ENCODE results near the gene TFAM. TPM values are rescaled to one million over a fixed set of nuclear protein-coding genes. Genes with fewer than 3 reads are reported as not detected.

The TFAM gene
- total and polyA plus RNA-seq, 4 donors = 12.5 to 22.9 (median 18.4) TPM

- Histone ChIP-seq H3K9ac (ENCODE audit: low read depth in 1 of 2, low read length in 2 of 2) (no peak overlapping the region), H3K9me3 (ENCODE audit: control insufficient read depth in 4 of 4, low read length in 3 of 4) (no peaks in the 10 kb centered on the region), H3K4me1 (ENCODE audit: control insufficient read depth in 4 of 4, insufficient read depth in 4 of 4, low read length in 3 of 4) (no peaks in the 10 kb centered on the region), H3K36me3 (ENCODE audit: control insufficient read depth in 4 of 4, insufficient read depth in 3 of 4, low read depth in 1 of 4, low read length in 3 of 4) (no peaks in the 10 kb centered on the region), H3K27ac (ENCODE audit: low read depth in 1 of 2, low read length in 2 of 2) (no peak overlapping the region), H3K27me3 (ENCODE audit: control insufficient read depth in 4 of 4, insufficient read depth in 4 of 4, low read length in 3 of 4) (no peaks in the 10 kb centered on the region), H3K4me3 (ENCODE audit: low read depth in 1 of 3, low read length in 3 of 3) (no peak overlapping the region)
- 97% methylated on average over 1 of the region's 1 CpG for WGBS
- no peak for TF ChIP-seq RAD21 (IDR thresholded peaks at IDR 0.05)
- TF ChIP-seq EGR1 (IDR thresholded peaks at IDR 0.05; ENCODE audit: low read depth in 2 of 2) = no peak
- no peak for TF ChIP-seq FOXA1 (IDR thresholded peaks at IDR 0.05)
- no peak for TF ChIP-seq YY1 (IDR thresholded peaks at IDR 0.05)
- no peak for TF ChIP-seq RXRA (IDR thresholded peaks at IDR 0.05)
- TF ChIP-seq ATF3 (IDR thresholded peaks at IDR 0.05) = no peak
- no peak for TF ChIP-seq NR2F2 (IDR thresholded peaks at IDR 0.05)
- no peak for TF ChIP-seq ZBTB33 (IDR thresholded peaks at IDR 0.05)
- TF ChIP-seq FOXA2 (IDR thresholded peaks at IDR 0.05) = no peak
- no peak for TF ChIP-seq MAX (IDR thresholded peaks at IDR 0.05)
- TF ChIP-seq HNF4G (IDR thresholded peaks at IDR 0.05) = no peak
- TF ChIP-seq REST (IDR thresholded peaks at IDR 0.05) = no peak
- TF ChIP-seq TAF1 (conservative IDR thresholded peaks at IDR 0.05) = no peak
- no peak for TF ChIP-seq SP1 (IDR thresholded peaks at IDR 0.05)
- TF ChIP-seq CTCF (IDR thresholded peaks at IDR 0.05; ENCODE audit: low read depth, low read length, missing input control) = no peak
- TF ChIP-seq JUND (IDR thresholded peaks at IDR 0.05) = no peak
- TF ChIP-seq GABPA (IDR thresholded peaks at IDR 0.05 in 1 of 2, conservative IDR thresholded peaks at IDR 0.05 in 1 of 2) = no peak
- no peak for DNase-seq (ENCODE audit: low spot score)
These were observed 26.3 kb upstream of the TFAM start for GRCh38 chr10:58358947-58359346.

- Histone ChIP-seq H3K27me3 (ENCODE audit: control insufficient read depth in 4 of 4, insufficient read depth in 4 of 4, low read length in 3 of 4) (no peaks in the 10 kb centered on the region), H3K4me1 (ENCODE audit: control insufficient read depth in 4 of 4, insufficient read depth in 4 of 4, low read length in 3 of 4) (no peaks in the 10 kb centered on the region), H3K4me3 (ENCODE audit: low read depth in 1 of 3, low read length in 3 of 3) (no peak overlapping the region), H3K9me3 (ENCODE audit: control insufficient read depth in 4 of 4, low read length in 3 of 4) (no peaks in the 10 kb centered on the region), H3K36me3 (ENCODE audit: control insufficient read depth in 4 of 4, insufficient read depth in 3 of 4, low read depth in 1 of 4, low read length in 3 of 4) (peaks cover 0 to 3% (median 1%) of the 10 kb centered on the region in 4 donors), H3K9ac (ENCODE audit: low read depth in 1 of 2, low read length in 2 of 2) (no peak overlapping the region), H3K27ac (ENCODE audit: low read depth in 1 of 2, low read length in 2 of 2) (no peak overlapping the region)
- DNase-seq (ENCODE audit: low spot score) = no peak
- WGBS = 96% methylated on average over 3 of the region's 3 CpGs
- TF ChIP-seq RXRA (IDR thresholded peaks at IDR 0.05) (no peak), FOXA1 (IDR thresholded peaks at IDR 0.05) (no peak), MAX (IDR thresholded peaks at IDR 0.05) (no peak), EGR1 (IDR thresholded peaks at IDR 0.05; ENCODE audit: low read depth in 2 of 2) (no peak), NR2F2 (IDR thresholded peaks at IDR 0.05) (no peak), YY1 (IDR thresholded peaks at IDR 0.05) (no peak), REST (IDR thresholded peaks at IDR 0.05) (no peak), ATF3 (IDR thresholded peaks at IDR 0.05) (no peak), JUND (IDR thresholded peaks at IDR 0.05) (no peak), RAD21 (IDR thresholded peaks at IDR 0.05) (no peak), GABPA (IDR thresholded peaks at IDR 0.05 in 1 of 2, conservative IDR thresholded peaks at IDR 0.05 in 1 of 2) (no peak)
These were observed 25.7 kb upstream of the TFAM start for GRCh38 chr10:58359541-58359940.

All from liver (tissue), 9 donors.